CD4-positive, alpha-beta T cell (primary cell): ENCODE measurements around the gene SUMF1. TPM values are rescaled to one million over a fixed set of nuclear protein-coding genes. Genes with fewer than 3 reads are reported as not detected.
A peak's percentile ranks its signal among the peaks of the same experiment; 100 is the strongest.

Experiments used
- ATAC-seq: fragments of 200-7000 bp; cut with Tn5 transposase; one replicate; pipeline ENCODE4 v1.10.0; 2022; ENCODE audit warnings: mild to moderate bottlenecking; ENCODE audit not compliant: poor library complexity
- CTCF ChIA-PET: fragments of 350-600 bp; sonication (Branson Sonifier 250); formaldehyde crosslinking; loops from one replicate; lab custom pipeline; 2021; ENCODE audit warnings: antibody characterized with exemption, inconsistent platforms; lab: Charles Lee
- POLR2A ChIA-PET: fragments of 350-600 bp; sonication (Branson Sonifier 250); formaldehyde crosslinking; loops from one replicate; lab custom pipeline; 2021; ENCODE audit warnings: antibody characterized with exemption, inconsistent platforms; lab: Charles Lee
- DNase-seq, 14 experiments: peaks; one replicate each; pipeline ENCODE4 v3.0.0-alpha.2; 2013 to 2020; ENCODE audit warnings: mixed read lengths in 2 of 14
- H3K27ac ChIP-seq, 2 donors: one replicate each; pipeline versions ENCODE4 v1.5.1 to v1.7.0; 2013; ENCODE audit warnings: low read length in 2 of 2, low read depth in 1 of 2, mild to moderate bottlenecking in 1 of 2
- H3K27me3 ChIP-seq, 2 experiments: 1 replicate in 1 of 2; 2 replicates in 1 of 2; pipeline versions ENCODE4 v1.6.1 to v1.7.0; 2013; ENCODE audit warnings: low read length in 2 of 2, control low read depth in 1 of 2, mild to moderate bottlenecking in 1 of 2, moderate library complexity in 1 of 2; ENCODE audit not compliant: insufficient read depth in 2 of 2, control insufficient read depth in 1 of 2
- H3K36me3 ChIP-seq: one replicate; pipeline ENCODE4 v1.6.1; 2013; ENCODE audit warnings: low read length, control low read depth; ENCODE audit not compliant: insufficient read depth
- H3K4me1 ChIP-seq: one replicate; pipeline ENCODE4 v1.6.1; 2013; ENCODE audit warnings: low read length, control low read depth; ENCODE audit not compliant: insufficient read depth
- H3K4me3 ChIP-seq: one replicate; pipeline ENCODE4 v1.5.1; 2013; ENCODE audit warnings: mild to moderate bottlenecking, low read length, moderate library complexity
- H3K9me3 ChIP-seq, 2 experiments: 1 replicate in 1 of 2; 2 replicates in 1 of 2; pipeline versions ENCODE4 v1.6.1 to v1.7.0; 2013; ENCODE audit warnings: low read length in 2 of 2, mild to moderate bottlenecking in 2 of 2, control low read depth in 1 of 2, moderate library complexity in 1 of 2; ENCODE audit not compliant: control insufficient read depth in 1 of 2, insufficient read depth in 1 of 2
- H3K27ac Mint-ChIP-seq: one replicate; pipeline ENCODE4 v1.8.0; 2020; ENCODE audit warnings: mixed read lengths
- H3K27me3 Mint-ChIP-seq: one replicate; pipeline ENCODE4 v1.8.0; 2021; ENCODE audit warnings: mixed read lengths
- H3K36me3 Mint-ChIP-seq: one replicate; pipeline ENCODE4 v1.8.0; 2021; ENCODE audit warnings: low read depth, mixed read lengths
- H3K4me1 Mint-ChIP-seq: one replicate; pipeline ENCODE4 v1.8.0; 2021; ENCODE audit warnings: low read depth, mixed read lengths
- H3K4me3 Mint-ChIP-seq: one replicate; pipeline ENCODE4 v1.8.0; 2020; ENCODE audit warnings: mild to moderate bottlenecking, mixed read lengths
- H3K9me3 Mint-ChIP-seq: one replicate; pipeline ENCODE4 v1.8.0; 2020; ENCODE audit warnings: mixed read lengths
- intact Hi-C, 2 experiments: fragments of 100-400 bp; cut with DNase I in 1 of 2; cut with micrococcal nuclease in 1 of 2; formaldehyde crosslinking; loops; one replicate each; pipeline versions ENCODE4 v1.15.1 to v1.9.0; 2023 to 2025; cut with DNase I, micrococcal nuclease
- total RNA-seq, 174 experiments: library from RNA in 2 of 174; stranded (reverse) in 2 of 174; gene quantifications; one replicate each; pipeline ENCODE4 v1.2.3 and lab custom pipeline; 2021 to 2026
- TF ChIP-seq, protein P1 (sequence below): fragments of 200-600 bp; IDR thresholded peaks from one replicate; pipeline ENCODE4 v1.8.0; 2022; ENCODE audit warnings: antibody characterized with exemption, mild to moderate bottlenecking

The SUMF1 gene
- total RNA-seq, 2 experiments from 2014 or later: 7.0 to 8.1 TPM

DNA sequence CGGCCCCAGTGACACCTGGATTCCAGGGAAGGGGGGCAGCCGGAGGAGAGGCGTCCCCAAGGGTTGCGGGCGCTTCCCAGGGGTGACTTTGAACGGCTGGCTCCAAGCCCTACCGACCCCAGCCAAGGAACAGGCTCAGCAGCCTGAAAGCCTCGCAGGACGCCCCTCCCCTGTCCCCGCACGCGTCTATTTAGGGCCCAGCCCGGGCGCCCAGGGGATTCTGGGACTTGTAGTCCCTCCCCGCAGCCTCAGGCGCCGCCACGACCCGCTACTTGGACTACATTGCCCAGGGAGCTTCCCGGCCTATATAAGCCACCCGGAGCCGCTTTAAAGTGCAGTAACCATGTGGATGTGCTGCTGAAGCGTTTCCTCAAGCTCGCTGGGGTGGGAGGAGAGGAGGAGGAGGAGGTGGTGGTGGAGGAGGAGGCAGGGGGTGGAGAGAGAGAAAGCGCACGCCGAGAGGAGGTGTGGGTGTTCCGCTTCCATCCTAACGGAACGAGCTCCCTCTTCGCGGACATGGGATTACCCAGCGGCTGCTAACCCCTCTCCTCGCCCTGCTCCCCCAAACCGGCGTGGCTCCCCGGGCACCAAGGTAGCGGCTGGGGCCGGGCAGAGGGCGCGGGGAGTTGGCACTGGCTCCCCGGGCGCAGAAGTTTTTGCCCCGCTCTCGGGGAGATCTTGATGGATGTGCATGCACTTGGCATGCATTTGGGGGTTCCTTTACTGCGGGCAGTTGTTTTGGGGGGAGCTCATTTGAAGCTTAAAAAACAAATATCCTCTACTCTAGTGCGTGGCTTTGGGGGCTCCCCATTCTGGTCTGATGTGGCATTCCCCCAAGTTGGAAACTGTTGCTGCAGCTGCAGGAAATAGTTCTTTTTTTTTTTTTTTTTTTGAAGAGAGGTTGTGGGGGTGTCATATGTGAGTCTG lies 26.2 kb upstream of the SUMF1 start, which contains the start of gene ITPR1:
ITPR1 (plus strand) TSS at position 335 of the 927 bp plus-strand sequence. CDS start 23,144 bp downstream, outside the sequence.
- Mint-ChIP-seq H3K27me3 (no peaks in the 10 kb centered on the region), H3K27ac (peak within 1 kb of the TSS; percentile 88), H3K4me1 (peaks cover 53% of the 10 kb centered on the region), H3K4me3 (peak within 1 kb of the TSS; percentile 98), H3K9me3 (no peaks in the 10 kb centered on the region), H3K36me3 (peaks cover 30% of the 10 kb centered on the region)
- Histone ChIP-seq H3K4me3 (peak within 1 kb of the TSS; percentile 92), H3K9me3 (no peaks in the 10 kb centered on the region), H3K4me1 (peaks cover 31% of the 10 kb centered on the region), H3K27ac (peak within 1 kb of the TSS; percentile 35 to 84), H3K27me3 (no peaks in the 10 kb centered on the region), H3K36me3 (peaks cover 4% of the 10 kb centered on the region)
- TF ChIP-seq, protein P1, sequence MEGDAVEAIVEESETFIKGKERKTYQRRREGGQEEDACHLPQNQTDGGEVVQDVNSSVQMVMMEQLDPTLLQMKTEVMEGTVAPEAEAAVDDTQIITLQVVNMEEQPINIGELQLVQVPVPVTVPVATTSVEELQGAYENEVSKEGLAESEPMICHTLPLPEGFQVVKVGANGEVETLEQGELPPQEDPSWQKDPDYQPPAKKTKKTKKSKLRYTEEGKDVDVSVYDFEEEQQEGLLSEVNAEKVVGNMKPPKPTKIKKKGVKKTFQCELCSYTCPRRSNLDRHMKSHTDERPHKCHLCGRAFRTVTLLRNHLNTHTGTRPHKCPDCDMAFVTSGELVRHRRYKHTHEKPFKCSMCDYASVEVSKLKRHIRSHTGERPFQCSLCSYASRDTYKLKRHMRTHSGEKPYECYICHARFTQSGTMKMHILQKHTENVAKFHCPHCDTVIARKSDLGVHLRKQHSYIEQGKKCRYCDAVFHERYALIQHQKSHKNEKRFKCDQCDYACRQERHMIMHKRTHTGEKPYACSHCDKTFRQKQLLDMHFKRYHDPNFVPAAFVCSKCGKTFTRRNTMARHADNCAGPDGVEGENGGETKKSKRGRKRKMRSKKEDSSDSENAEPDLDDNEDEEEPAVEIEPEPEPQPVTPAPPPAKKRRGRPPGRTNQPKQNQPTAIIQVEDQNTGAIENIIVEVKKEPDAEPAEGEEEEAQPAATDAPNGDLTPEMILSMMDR: no peak
- ATAC-seq: peak; percentile 87
- DNase-seq: peak; percentile 97 to 99 (median 98)
- ChIA-PET CTCF (interaction anchor here (0.8 to 2.6 kb wide), 7 partner anchors 10 to 143 kb away, joined by 3 to 20 read pairs (median 4); no protein-coding TSS in a partner anchor), POLR2A (interaction anchor here (0.7 to 6.0 kb wide), 21 partner anchors 8 to 1301 kb away, joined by 3 to 127 read pairs (median 5); partner anchors contain the start of genes ARL8B, EDEM1, SETMAR and SUMF1)
- intact Hi-C loops: loop anchor here (1.0 to 10.0 kb wide), 11 partner anchors 11 to 1368 kb away; partner anchors contain the start of genes ARL8B (in 1 of the 2), CRBN (in 1 of the 2), EDEM1 (in 1 of the 2) and SETMAR (in 1 of the 2)

DNA sequence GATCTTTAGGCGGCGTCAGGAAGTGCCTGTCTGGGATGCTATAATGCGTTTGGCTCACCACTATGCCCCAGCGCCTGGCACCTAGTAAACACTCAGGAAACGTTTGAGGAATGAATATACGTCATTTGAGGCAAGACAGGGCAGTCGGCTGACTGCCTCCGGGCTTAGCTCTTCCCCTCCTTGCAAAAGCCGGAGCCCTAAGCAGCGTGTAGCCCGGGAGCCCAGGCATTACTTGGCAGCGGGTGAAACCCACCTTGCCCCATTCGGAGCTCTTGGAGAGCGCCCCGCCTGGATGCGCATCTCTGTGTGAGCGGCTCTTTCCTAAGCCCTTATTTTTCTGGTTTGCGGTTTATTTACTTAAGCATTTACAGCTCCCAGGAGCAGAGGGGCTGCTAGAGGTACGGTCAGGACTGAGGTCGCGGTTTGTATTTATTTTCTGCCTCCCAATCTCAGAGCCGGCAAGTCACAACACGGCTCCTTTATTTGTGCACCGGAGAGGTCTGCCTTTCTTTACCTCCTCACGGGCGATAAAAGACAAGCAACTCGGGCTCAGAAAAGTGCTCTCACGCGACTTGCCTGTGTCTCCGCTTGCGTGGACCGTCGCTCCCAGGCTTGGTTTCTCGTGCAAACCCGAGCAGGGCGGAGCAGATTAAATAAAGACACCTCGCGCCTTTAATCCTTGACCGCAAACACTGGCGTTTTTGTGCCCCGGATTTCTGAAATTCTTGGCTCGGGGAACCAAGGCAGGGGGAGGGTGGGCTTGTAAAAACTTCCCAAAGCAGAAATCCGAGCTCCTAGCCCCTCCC lies 25.3 kb upstream of the SUMF1 start:
- no peaks in the 10 kb centered on the region for H3K27me3 ChIP-seq
- H3K27ac Mint-ChIP-seq: peak overlapping the region; percentile 88
- intact Hi-C loops: loop anchor here (1.0 to 10.0 kb wide), 11 partner anchors 12 to 1368 kb away; partner anchors contain the start of genes ARL8B (in 1 of the 2), CRBN (in 1 of the 2), EDEM1 (in 1 of the 2) and SETMAR (in 1 of the 2)
- H3K4me1 Mint-ChIP-seq: peaks cover 45% of the 10 kb centered on the region
- H3K4me3 Mint-ChIP-seq: peak overlapping the region; percentile 98
- H3K9me3 Mint-ChIP-seq: no peaks in the 10 kb centered on the region
- ChIA-PET CTCF (interaction anchor here (1.0 to 2.6 kb wide), 4 partner anchors 12 to 142 kb away, joined by 4 to 20 read pairs (median 8); no protein-coding TSS in a partner anchor), POLR2A (interaction anchor here (0.7 to 6.0 kb wide), 18 partner anchors 9 to 1300 kb away, joined by 3 to 127 read pairs (median 5); partner anchors contain the start of genes ARL8B, SETMAR and SUMF1)
- TF ChIP-seq, protein P1: no peak
- no peaks in the 10 kb centered on the region for H3K36me3 ChIP-seq
- H3K4me1 ChIP-seq: peaks cover 31% of the 10 kb centered on the region
- H3K27me3 Mint-ChIP-seq: no peaks in the 10 kb centered on the region
- H3K9me3 ChIP-seq: no peaks in the 10 kb centered on the region
- H3K27ac ChIP-seq: peak overlapping the region in 1 of 2 donors; percentile 35
- peaks cover 23% of the 10 kb centered on the region for H3K36me3 Mint-ChIP-seq
- peak; percentile 20 to 85 (median 42) for DNase-seq
- H3K4me3 ChIP-seq: peak overlapping the region; percentile 92
- ATAC-seq: peak; percentile 26
